Testis (tissue), 2 donors: ENCODE results near the gene ACTL9.

Experiments used
- CTCF ChIP-seq, 3 experiments: fragments of 450-650 bp in 2 of 3; fragments of 200-600 bp in 1 of 3; sonication (generic) in 1 of 3; IDR thresholded peaks; one replicate each; pipeline ENCODE4 v1.5.1; 2016 to 2019; ENCODE audit warnings: antibody characterized with exemption in 3 of 3, mild to moderate bottlenecking in 2 of 3, moderate library complexity in 1 of 3
- POLR2A ChIP-seq: fragments of 450-650 bp; IDR thresholded peaks from one replicate; pipeline ENCODE4 v1.6.1; 2017; ENCODE audit warnings: antibody characterized with exemption, mild to moderate bottlenecking, moderate library complexity

- TF ChIP-seq CTCF (IDR thresholded peaks at IDR 0.05) (no peak), POLR2A (no peak)
Measured at GRCh38 chr19:8663920-8664670, 34.5 kb downstream of the ACTL9 start.
